Loucy (cell line): Measurements from ENCODE around the gene DPT.

ENCODE experiments used
- CTCF ChIP-seq: fragments of 200-600 bp; sonication (generic); conservative IDR thresholded peaks from 2 replicates; pipeline ENCODE4 v1.5.1; 2014; ENCODE audit warnings: mild to moderate bottlenecking, antibody characterized with exemption, low read length
- EZH2phosphoT487 ChIP-seq: fragments of 200-600 bp; IDR thresholded peaks from 2 replicates; pipeline ENCODE4 v1.6.1; 2018; ENCODE audit warnings: antibody characterized with exemption, mild to moderate bottlenecking, moderate library complexity, borderline replicate concordance

- no peak for TF ChIP-seq CTCF
- no peak for TF ChIP-seq EZH2phosphoT487
These were observed 30.1 kb upstream of the DPT start for GRCh38 chr1:168759077-168759476.
